Activated CD8-positive, alpha-beta T cell treated with anti-CD3 and anti-CD28 coated beads, Interleukin-2, amount 10 ng/mL, durations not matched to agents 7 days and 5 days (primary cell): ENCODE data around the gene GNA15. TPM values are rescaled to one million over a fixed set of nuclear protein-coding genes. Genes with fewer than 3 reads are reported as not detected.

Source experiments
- ATAC-seq: fragments of 150-1000 bp; cut with Tn5 transposase; one replicate; pipeline ENCODE4 v1.10.0; 2021; ENCODE audit warnings: moderate library complexity
- CTCF ChIA-PET: fragments of 350-600 bp; sonication (Branson Sonifier 250); formaldehyde crosslinking; loops from one replicate; lab custom pipeline; 2021; ENCODE audit warnings: antibody characterized with exemption; lab: Charles Lee
- POLR2A ChIA-PET: fragments of 350-600 bp; sonication (Branson Sonifier 250); formaldehyde crosslinking; loops from one replicate; lab custom pipeline; 2021; ENCODE audit warnings: antibody characterized with exemption; lab: Charles Lee
- DNase-seq: peaks from one replicate; pipeline ENCODE4 v3.0.0-alpha.2; 2020
- H3K27ac Mint-ChIP-seq: one replicate; pipeline ENCODE4 v1.8.0; 2021; ENCODE audit warnings: mild to moderate bottlenecking, mixed read lengths
- H3K27me3 Mint-ChIP-seq: one replicate; pipeline ENCODE4 v1.8.0; 2021; ENCODE audit warnings: low read depth, mixed read lengths
- H3K36me3 Mint-ChIP-seq: one replicate; pipeline ENCODE4 v1.8.0; 2021; ENCODE audit warnings: low read depth, mixed read lengths
- H3K4me1 Mint-ChIP-seq: one replicate; pipeline ENCODE4 v1.8.0; 2021; ENCODE audit warnings: low read depth, mixed read lengths
- H3K4me3 Mint-ChIP-seq: one replicate; pipeline ENCODE4 v1.8.0; 2021; ENCODE audit warnings: mild to moderate bottlenecking, mixed read lengths
- H3K9me3 Mint-ChIP-seq: one replicate; pipeline ENCODE4 v1.8.0; 2022; ENCODE audit warnings: mixed read lengths; ENCODE audit not compliant: insufficient read depth
- total RNA-seq, 2 experiments: library from RNA; stranded (reverse); gene quantifications; one replicate each; pipeline ENCODE4 v1.2.3, GENCODE V29; 2021

GNA15 gene
- total RNA-seq, 2 experiments from 2014 or later: 23.8 to 24.5 TPM

- CTCF ChIA-PET: interaction anchor here (0.6 to 1.3 kb wide), 5 partner anchors 8 to 166 kb away, joined by 3 to 5 read pairs (median 4); no protein-coding TSS in a partner anchor
- Mint-ChIP-seq H3K27me3 (no peaks in the 10 kb centered on the region), H3K27ac (no peak overlapping the region), H3K36me3 (no peaks in the 10 kb centered on the region), H3K4me1 (no peaks in the 10 kb centered on the region), H3K4me3 (no peak overlapping the region), H3K9me3 (no peaks in the 10 kb centered on the region)
- ATAC-seq: no peak
- POLR2A ChIA-PET: no interaction called here
- DNase-seq: no peak
Measured at GRCh38 chr19:3116621-3117020, 19.2 kb upstream of the GNA15 start.

- Mint-ChIP-seq H3K4me3 (no peak overlapping the region), H3K27me3 (no peaks in the 10 kb centered on the region), H3K36me3 (no peaks in the 10 kb centered on the region), H3K9me3 (no peaks in the 10 kb centered on the region), H3K4me1 (no peaks in the 10 kb centered on the region), H3K27ac (no peak overlapping the region)
- no peak for DNase-seq
- ATAC-seq: no peak
- ChIA-PET POLR2A (no interaction called here), CTCF (interaction anchor here (1.0 to 1.3 kb wide), 3 partner anchors 8 to 167 kb away, joined by 4 to 5 read pairs (median 4); no protein-coding TSS in a partner anchor)
Measured at GRCh38 chr19:3117716-3118115, 18.1 kb upstream of the GNA15 start.

- Mint-ChIP-seq H3K9me3 (no peaks in the 10 kb centered on the region), H3K36me3 (no peaks in the 10 kb centered on the region), H3K27ac (peak overlapping the region; percentile 43), H3K4me1 (no peaks in the 10 kb centered on the region), H3K4me3 (no peak overlapping the region), H3K27me3 (no peaks in the 10 kb centered on the region)
- CTCF ChIA-PET: no interaction called here
- no peak for DNase-seq
- no peak for ATAC-seq
- POLR2A ChIA-PET: no interaction called here
Measured at GRCh38 chr19:3118232-3119070, 17.4 kb upstream of the GNA15 start.

GRCh38 chr19:3119071-3119595 lies 16.7 kb upstream of the GNA15 start:
- Mint-ChIP-seq H3K4me1 (no peaks in the 10 kb centered on the region), H3K27ac (no peak overlapping the region), H3K27me3 (no peaks in the 10 kb centered on the region), H3K9me3 (no peaks in the 10 kb centered on the region), H3K4me3 (no peak overlapping the region), H3K36me3 (no peaks in the 10 kb centered on the region)
- no peak for DNase-seq
- ChIA-PET POLR2A (no interaction called here), CTCF (no interaction called here)
- no peak for ATAC-seq

GRCh38 chr19:3119693-3120380 lies 16.0 kb upstream of the GNA15 start:
- Mint-ChIP-seq H3K36me3 (no peaks in the 10 kb centered on the region), H3K9me3 (no peaks in the 10 kb centered on the region), H3K4me3 (no peak overlapping the region), H3K4me1 (no peaks in the 10 kb centered on the region), H3K27ac (no peak overlapping the region), H3K27me3 (peaks cover 3% of the 10 kb centered on the region)
- POLR2A ChIA-PET: no interaction called here
- CTCF ChIA-PET: no interaction called here
- DNase-seq: no peak
- no peak for ATAC-seq

GRCh38 chr19:3120611-3121276 lies 15.1 kb upstream of the GNA15 start:
- POLR2A ChIA-PET: no interaction called here
- no peaks in the 10 kb centered on the region for H3K4me1 Mint-ChIP-seq
- DNase-seq (no peak), ATAC-seq (no peak)
- no peaks in the 10 kb centered on the region for H3K36me3 Mint-ChIP-seq
- no peaks in the 10 kb centered on the region for H3K9me3 Mint-ChIP-seq
- H3K27me3 Mint-ChIP-seq: peaks cover 3% of the 10 kb centered on the region
- H3K27ac Mint-ChIP-seq: no peak overlapping the region
- CTCF ChIA-PET: no interaction called here
- no peak overlapping the region for H3K4me3 Mint-ChIP-seq

GRCh38 chr19:3121396-3121795 lies 14.4 kb upstream of the GNA15 start:
- H3K9me3 Mint-ChIP-seq: no peaks in the 10 kb centered on the region
- CTCF ChIA-PET: no interaction called here
- no peak for DNase-seq
- H3K4me3 Mint-ChIP-seq: no peak overlapping the region
- H3K36me3 Mint-ChIP-seq: no peaks in the 10 kb centered on the region
- no peak for ATAC-seq
- POLR2A ChIA-PET: no interaction called here
- peaks cover 2% of the 10 kb centered on the region for H3K4me1 Mint-ChIP-seq
- H3K27me3 Mint-ChIP-seq: peaks cover 3% of the 10 kb centered on the region
- H3K27ac Mint-ChIP-seq: no peak overlapping the region

- H3K36me3 Mint-ChIP-seq: no peaks in the 10 kb centered on the region
- no peaks in the 10 kb centered on the region for H3K9me3 Mint-ChIP-seq
- peaks cover 3% of the 10 kb centered on the region for H3K27me3 Mint-ChIP-seq
- ATAC-seq: no peak
- ChIA-PET POLR2A (no interaction called here), CTCF (interaction anchor here (1.0 kb wide), 1 partner anchor 18 kb away, joined by 3 read pairs; no protein-coding TSS in a partner anchor)
- no peak overlapping the region for H3K4me3 Mint-ChIP-seq
- H3K27ac Mint-ChIP-seq: no peak overlapping the region
- DNase-seq: no peak
- H3K4me1 Mint-ChIP-seq: peaks cover 2% of the 10 kb centered on the region
Measured at GRCh38 chr19:3121821-3122511, 13.9 kb upstream of the GNA15 start.

- Mint-ChIP-seq H3K9me3 (no peaks in the 10 kb centered on the region), H3K36me3 (no peaks in the 10 kb centered on the region), H3K27ac (no peak overlapping the region), H3K4me3 (no peak overlapping the region), H3K4me1 (peaks cover 2% of the 10 kb centered on the region), H3K27me3 (peaks cover 3% of the 10 kb centered on the region)
- ChIA-PET CTCF (interaction anchor here (1.0 kb wide), 1 partner anchor 19 kb away, joined by 3 read pairs; no protein-coding TSS in a partner anchor), POLR2A (no interaction called here)
- ATAC-seq (no peak), DNase-seq (no peak)
Measured at GRCh38 chr19:3122512-3122870, 13.3 kb upstream of the GNA15 start.

GRCh38 chr19:3123088-3123721 lies 12.6 kb upstream of the GNA15 start:
- POLR2A ChIA-PET: no interaction called here
- H3K9me3 Mint-ChIP-seq: no peaks in the 10 kb centered on the region

GRCh38 chr19:3123956-3124355 lies 11.9 kb upstream of the GNA15 start:
- H3K27me3 Mint-ChIP-seq: peaks cover 3% of the 10 kb centered on the region
- no peak overlapping the region for H3K27ac Mint-ChIP-seq
- H3K4me1 Mint-ChIP-seq: peaks cover 3% of the 10 kb centered on the region
- ChIA-PET CTCF (interaction anchor here (0.9 kb wide), 1 partner anchor 9 kb away, joined by 4 read pairs; no protein-coding TSS in a partner anchor), POLR2A (no interaction called here)
- ATAC-seq (no peak), DNase-seq (no peak)
- H3K9me3 Mint-ChIP-seq: no peaks in the 10 kb centered on the region
- no peak overlapping the region for H3K4me3 Mint-ChIP-seq
- no peaks in the 10 kb centered on the region for H3K36me3 Mint-ChIP-seq

More at GRCh38 chr19:3123088-3123721, 12.6 kb upstream of the GNA15 start:
- peaks cover 3% of the 10 kb centered on the region for H3K27me3 Mint-ChIP-seq
- no peak for ATAC-seq
- H3K4me3 Mint-ChIP-seq: no peak overlapping the region
- H3K36me3 Mint-ChIP-seq: no peaks in the 10 kb centered on the region
- CTCF ChIA-PET: interaction anchor here (1.0 kb wide), 1 partner anchor 19 kb away, joined by 3 read pairs; no protein-coding TSS in a partner anchor
- H3K4me1 Mint-ChIP-seq: peaks cover 2% of the 10 kb centered on the region
- DNase-seq: no peak
- no peak overlapping the region for H3K27ac Mint-ChIP-seq
